GM12874 (cell line): ENCODE measurements around the gene OR4D11.

Experiments used
- TF ChIP-seq, protein P1 (sequence below): IDR thresholded peaks from 2 replicates; pipeline ENCODE4 v1.5.1; 2011; ENCODE audit warnings: low read depth, mild to moderate bottlenecking, control low read depth, low read length, moderate library complexity; ENCODE audit not compliant: insufficient read depth

The OR4D11 gene

DNA sequence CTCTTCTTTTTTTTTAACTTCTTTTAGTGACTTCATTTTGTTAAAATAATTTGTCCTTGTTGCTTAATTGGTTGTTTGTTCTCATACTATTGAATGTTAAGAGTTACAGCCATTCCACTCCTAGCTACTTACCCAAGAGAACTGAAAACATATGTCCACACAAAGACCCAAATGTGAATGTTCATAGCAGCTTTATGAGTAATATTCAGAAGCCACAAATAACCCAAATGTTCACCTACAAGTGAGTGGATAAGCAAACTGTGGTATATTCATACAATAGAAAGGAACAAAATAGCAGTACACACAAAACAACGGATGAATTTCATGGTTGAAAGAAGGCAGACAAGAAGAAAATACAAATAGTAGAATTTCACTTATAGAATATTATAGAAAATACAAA is 1.4 kb upstream of the OR4D11 start:
- TF ChIP-seq, protein P1, sequence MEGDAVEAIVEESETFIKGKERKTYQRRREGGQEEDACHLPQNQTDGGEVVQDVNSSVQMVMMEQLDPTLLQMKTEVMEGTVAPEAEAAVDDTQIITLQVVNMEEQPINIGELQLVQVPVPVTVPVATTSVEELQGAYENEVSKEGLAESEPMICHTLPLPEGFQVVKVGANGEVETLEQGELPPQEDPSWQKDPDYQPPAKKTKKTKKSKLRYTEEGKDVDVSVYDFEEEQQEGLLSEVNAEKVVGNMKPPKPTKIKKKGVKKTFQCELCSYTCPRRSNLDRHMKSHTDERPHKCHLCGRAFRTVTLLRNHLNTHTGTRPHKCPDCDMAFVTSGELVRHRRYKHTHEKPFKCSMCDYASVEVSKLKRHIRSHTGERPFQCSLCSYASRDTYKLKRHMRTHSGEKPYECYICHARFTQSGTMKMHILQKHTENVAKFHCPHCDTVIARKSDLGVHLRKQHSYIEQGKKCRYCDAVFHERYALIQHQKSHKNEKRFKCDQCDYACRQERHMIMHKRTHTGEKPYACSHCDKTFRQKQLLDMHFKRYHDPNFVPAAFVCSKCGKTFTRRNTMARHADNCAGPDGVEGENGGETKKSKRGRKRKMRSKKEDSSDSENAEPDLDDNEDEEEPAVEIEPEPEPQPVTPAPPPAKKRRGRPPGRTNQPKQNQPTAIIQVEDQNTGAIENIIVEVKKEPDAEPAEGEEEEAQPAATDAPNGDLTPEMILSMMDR: no peak

DNA sequence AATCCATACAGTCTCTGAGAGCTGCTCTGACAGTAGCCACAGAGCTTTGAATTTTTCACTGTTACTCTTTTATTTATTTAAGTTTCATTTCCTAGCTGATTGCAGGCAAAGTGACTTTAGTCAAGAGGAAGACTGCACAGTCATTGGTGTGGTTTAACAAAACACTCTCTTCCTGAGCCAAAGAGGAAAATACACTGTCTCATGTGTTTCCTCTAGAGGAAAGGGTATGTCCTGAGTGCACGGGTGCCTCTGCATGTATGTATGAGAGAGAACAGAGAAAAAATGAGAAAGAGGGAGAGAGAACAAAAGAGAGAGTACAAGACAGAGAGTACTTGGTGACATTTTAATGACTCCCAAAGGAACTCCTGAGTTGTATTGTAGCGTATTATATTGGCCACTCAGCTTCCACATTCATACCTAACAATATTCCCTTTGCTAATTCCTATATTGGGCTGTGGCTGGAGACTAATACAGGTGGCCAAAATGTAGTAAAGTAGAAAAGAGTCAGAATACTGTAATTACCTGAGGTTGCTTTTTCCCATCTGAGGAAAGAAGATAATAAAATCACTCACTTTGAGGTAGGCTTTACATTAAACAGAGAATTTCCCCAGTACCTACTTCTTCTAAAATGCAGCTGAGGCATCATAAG is 7.7 kb downstream of the OR4D11 start, which contains the start of gene OR4D9:
TSS of gene OR4D9 (plus strand) at position 599 of the 649 bp plus-strand sequence. CDS start 3,374 bp downstream, outside the sequence.
- TF ChIP-seq, protein P1: no peak

DNA sequence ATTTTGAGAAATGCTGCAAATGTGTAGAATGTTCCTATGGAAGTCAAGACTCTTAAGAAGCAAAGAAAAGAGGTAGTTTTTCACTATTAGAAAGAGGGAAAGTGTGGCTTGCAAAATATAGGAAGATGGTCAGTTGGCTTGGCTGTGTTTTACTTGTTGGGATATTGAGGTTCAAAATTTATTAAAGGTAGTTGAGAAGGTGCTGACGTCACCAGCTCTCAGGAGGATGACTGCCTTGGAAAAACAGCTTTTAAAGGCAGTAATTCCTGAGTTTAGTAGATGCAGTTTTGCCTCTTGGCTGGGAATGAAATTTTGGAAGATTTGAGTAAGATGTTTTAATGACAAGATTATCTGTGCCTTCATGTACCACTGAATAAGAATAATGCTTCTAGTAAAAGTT is 8.3 kb downstream of the OR4D11 start:
- TF ChIP-seq, protein P1: no peak

DNA sequence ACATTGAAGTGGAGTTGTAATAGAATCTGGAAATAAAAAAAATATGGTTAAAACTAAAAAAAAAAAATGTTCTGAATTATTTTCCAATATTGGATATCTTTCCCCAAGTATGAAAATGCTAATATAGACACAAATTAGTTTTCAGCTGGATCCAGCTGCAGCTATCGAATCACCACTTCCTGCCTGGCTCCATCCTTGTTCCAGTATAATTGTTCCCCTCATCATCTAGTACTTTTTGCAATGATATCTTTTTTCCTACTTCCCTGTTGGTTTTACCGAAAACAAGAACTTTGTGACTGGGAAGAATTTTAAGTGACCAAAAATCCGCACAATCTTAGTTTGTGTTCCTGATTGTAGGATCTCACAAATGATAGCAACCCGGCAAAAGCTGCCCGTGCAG is 17.4 kb downstream of the OR4D11 start:
- TF ChIP-seq, protein P1: no peak

DNA sequence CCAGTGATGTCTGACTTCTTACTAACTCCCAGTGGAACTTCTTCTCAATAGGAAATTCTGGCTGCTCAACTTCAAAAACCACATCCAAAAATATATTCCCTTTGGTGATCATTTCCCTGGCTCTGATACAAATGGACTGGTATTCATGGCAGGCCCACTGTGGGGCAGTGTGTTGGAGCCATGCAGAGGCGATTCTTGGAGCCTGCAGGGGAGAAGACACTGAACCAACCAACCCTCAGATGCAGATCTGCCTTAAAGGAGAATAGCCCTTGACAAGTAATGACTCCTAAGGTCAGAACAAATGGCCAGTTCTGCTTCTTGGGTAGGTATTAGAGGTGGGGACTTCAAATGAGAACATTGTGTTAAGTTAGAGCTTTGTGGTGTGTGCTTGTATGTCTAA is 20.2 kb downstream of the OR4D11 start:
- TF ChIP-seq, protein P1: no peak

DNA sequence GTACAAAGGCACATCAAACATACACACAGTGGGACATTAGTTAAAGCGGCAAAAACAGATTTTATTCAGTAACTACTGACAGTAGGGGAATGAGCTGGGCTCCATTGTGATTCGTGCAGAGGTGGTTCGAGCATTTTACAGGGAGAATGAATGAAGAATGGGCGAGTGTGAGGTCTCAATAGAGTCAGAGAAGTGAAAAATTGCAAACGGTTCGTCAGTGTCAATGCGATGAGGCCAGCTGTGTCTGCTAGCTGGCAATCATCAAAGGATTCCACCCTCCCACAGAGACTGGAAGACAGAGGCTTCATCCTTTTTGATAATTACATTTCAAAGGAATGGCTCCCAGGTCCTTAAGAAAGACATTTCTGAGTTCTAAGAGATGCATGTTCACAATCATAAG is 25.3 kb downstream of the OR4D11 start:
- TF ChIP-seq, protein P1: no peak

DNA sequence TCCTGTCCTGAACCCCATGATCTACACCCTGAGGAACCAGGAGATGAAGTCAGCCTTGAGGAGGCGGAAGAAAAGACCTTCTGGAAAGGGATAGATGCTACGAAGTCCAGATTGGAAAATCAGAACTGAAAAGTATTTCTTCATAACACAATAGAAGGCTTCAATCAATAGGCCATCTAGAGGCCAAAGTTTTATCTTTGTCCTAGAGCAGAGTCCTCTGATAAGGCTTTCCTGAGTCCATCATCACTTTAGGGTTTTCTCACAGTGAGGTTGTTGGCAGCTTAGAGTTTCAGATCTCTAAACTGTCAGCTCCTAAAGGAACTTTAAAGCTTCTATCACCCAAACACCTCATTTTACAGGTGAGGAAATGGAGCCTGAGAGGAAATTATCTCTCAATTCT is 29.2 kb downstream of the OR4D11 start:
- TF ChIP-seq, protein P1: no peak
